IMR-90 (cell line): Measurements from ENCODE around the gene CDH23.

Experiments
- BHLHE40 ChIP-seq: fragments of 150-350 bp; IDR thresholded peaks from 2 replicates; pipeline ENCODE4 v1.6.1; 2016; ENCODE audit warnings: mild to moderate bottlenecking, low read depth, low read length
- CEBPB ChIP-seq: IDR thresholded peaks from 2 replicates; pipeline ENCODE4 v1.6.1; 2012; ENCODE audit warnings: low read depth, low read length, improper control_type of control experiment
- CTCF ChIP-seq: conservative IDR thresholded peaks from 2 replicates; pipeline ENCODE4 v1.5.1; 2012; ENCODE audit warnings: mild to moderate bottlenecking, low read depth, low read length, improper control_type of control experiment
- POLR2A ChIP-seq: IDR thresholded peaks from 2 replicates; pipeline ENCODE4 v1.6.1; 2012; ENCODE audit warnings: mild to moderate bottlenecking, low read depth, low read length
- RFX5 ChIP-seq: IDR thresholded peaks from 2 replicates; pipeline ENCODE4 v1.8.0; 2012; ENCODE audit warnings: low read depth, mild to moderate bottlenecking, low read length, moderate library complexity
- TF ChIP-seq, protein P1 (sequence below): fragments of 150-350 bp; IDR thresholded peaks from 2 replicates; pipeline ENCODE4 v1.6.1; 2017; ENCODE audit warnings: mild to moderate bottlenecking, antibody characterized with exemption, low read length, low read depth

DNA sequence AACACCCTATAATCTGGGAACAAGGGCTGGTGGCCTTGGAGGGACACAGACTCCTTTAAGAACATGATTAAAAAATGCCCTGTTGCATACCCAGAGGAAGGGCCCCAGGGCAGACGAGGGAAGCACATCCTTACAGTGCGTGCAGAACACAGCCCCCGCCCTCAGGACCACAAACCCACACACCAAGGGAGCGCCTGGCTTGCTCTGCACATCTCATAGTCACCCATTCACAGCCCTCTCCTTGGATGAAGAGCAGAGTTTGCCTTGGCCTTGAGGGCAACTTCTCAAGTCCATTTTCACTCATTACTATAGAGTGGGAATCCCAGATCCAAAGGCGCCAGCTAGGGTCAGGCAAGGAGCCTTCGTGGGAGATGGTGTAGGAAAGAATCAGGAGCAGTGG, 382.9 kb downstream of the CDH23 start:
- TF ChIP-seq CTCF, result no peak
- TF ChIP-seq POLR2A, result no peak
- TF ChIP-seq CEBPB, result no peak
- TF ChIP-seq RFX5, result no peak
- TF ChIP-seq BHLHE40, result no peak
- TF ChIP-seq, protein P1, sequence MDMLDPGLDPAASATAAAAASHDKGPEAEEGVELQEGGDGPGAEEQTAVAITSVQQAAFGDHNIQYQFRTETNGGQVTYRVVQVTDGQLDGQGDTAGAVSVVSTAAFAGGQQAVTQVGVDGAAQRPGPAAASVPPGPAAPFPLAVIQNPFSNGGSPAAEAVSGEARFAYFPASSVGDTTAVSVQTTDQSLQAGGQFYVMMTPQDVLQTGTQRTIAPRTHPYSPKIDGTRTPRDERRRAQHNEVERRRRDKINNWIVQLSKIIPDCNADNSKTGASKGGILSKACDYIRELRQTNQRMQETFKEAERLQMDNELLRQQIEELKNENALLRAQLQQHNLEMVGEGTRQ, result no peak
